Activated CD8-positive, alpha-beta memory T cell treated with anti-CD3 and anti-CD28 coated beads, Interleukin-2, amount 50 U/mL, for 4 hours (primary cell): ENCODE measurements around the gene PCBP3.
"Not testable (repeated sequence)": the region's sequence is repeated elsewhere in the genome, so short reads cannot be mapped to it uniquely, and the experiment has no call there.

Experiments
- DNase-seq: peaks from one replicate; pipeline ENCODE4 v3.0.0-alpha.2; 2020

Gene PCBP3

DNA sequence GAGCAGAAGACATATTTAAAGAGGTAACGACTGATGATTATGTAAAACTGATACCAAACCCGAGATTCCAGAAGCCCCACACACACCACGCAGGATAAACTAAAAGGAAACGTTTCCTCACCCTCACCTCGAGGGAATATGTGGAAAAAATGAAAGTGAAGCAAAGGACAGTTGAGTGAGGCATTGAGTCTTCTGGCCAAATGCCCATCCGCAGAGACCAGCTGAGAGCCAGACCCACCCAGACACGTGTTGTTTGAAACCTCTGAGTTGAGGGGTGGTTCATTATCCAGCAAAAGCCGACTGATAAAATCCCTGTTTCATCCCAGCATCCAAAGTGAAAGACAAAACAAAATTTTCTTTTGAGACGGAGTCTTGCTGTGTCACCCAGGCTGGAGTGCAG, 29.6 kb upstream of the PCBP3 start:
- no peak for DNase-seq

DNA sequence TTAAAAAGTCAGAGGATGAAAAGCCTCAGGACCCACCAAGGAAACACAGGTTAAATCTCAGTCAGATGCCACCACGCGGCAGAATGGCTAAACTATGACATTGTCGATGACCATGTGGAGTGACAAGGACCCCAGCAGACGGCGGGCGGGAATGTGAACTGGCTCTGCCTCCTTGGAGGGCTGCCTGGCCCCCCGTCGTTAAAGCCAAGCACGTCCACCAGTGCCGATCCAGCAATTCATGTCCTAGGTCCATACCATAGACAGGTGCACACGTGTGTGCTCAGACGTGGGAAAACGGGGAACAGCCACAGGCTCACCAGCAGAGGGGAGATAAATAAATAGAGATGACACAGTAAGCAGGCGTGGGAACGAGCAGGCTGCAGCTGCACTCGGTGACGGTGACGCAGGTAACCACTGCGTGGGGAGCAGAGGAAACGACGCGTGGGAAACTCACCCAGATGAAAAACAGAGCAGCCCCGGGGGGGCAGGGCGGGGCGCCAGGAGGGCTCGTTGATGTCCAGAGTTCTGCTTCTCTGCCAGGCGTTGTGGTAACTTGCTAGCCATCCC, 28.3 kb upstream of the PCBP3 start:
- DNase-seq = peak; percentile 89

DNA sequence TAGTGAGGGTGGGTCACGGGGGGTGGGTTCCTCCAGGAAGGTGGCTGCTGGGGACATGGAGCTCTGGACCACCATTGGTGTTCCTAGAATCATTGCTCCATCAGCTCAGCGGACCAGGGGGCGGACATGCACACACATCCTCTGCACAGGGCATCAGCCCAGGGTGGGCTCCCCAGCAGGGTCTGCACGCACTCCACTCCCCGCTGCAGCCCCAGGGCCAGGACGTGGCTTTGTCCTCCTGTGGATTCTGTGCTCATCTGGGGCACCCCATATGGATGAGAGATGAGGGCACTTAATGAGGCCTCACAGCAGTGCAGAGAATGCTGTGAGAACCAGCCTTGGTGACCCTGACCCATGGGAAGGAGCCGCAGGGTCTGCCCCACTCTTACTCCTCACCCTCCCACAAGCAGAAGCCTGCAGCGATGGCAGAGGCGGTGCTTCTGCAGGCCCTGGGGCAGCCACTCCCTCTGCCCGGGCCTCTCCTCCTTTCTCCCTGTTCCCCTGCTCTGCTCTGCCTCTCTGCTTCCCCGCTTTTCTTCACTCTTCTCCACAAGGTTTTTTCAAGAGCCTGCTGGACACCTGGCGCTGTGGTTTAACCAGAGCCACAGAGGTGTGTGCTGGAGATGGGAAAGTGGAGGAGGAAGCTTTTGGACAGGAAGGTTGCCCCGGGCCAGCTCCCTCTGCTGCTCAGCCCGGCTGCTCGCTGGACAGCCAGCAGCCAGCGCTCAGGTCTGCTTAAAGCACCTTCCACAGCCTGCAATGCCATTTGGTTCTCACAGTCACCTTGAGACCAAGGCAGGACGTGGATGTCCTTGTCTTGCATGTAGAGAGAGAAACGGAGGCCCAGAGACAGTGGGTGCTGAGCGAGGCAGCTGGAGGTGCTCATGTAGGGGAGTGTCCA, 26.3 kb upstream of the PCBP3 start:
- DNase-seq = peak; percentile 14

DNA sequence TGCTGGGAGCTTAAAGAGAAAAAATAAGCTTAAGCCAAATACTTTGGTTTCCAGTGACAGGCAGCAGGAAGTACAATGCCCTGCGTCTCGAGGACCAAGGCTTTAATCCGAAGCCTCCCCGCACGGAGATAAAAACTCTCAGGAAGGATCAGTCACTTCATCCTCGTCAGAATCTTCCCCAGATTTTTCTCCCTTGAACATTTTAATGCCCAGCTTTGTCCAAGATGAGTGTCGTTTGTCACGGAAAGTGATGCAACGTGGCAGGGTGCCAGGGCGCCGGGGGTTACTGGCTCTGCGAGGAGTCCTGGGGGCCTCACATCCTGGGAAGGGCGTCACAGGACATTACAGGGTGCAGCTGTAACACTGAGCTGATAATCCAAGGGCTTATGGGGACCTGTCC, 25.2 kb upstream of the PCBP3 start:
- peak; percentile 8 for DNase-seq

DNA sequence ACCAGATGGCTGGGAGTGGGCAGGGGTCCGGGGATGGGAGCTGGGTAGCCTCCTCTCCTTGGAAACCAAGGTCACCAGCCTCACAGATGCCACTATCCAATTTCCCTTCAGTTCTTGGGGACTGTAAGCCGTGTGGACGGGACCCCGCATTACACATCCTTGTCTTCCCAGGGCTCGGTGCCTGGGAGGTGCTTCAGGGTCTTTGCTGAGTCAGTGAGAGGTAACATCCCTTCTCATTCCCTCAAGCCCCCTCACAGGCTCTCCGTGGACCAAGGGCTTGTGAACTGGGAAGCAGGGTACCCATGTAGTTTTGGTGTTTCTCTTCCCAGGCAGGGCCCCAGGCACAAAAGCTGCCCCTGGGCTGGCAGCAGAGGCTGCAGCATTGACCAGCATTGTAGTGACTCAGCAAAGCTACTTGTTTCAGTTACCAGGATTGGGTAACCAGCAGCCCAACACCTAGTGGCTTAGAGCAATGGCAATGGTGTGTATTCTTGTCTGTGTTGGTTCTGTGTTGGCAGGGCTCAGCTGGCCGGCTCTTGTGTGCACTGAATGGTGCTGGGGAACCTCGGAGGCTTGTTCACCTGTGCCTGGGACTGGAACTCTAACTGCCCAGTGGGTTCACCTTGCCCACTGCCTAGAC, 24.6 kb upstream of the PCBP3 start:
- DNase-seq = peak; percentile 12

DNA sequence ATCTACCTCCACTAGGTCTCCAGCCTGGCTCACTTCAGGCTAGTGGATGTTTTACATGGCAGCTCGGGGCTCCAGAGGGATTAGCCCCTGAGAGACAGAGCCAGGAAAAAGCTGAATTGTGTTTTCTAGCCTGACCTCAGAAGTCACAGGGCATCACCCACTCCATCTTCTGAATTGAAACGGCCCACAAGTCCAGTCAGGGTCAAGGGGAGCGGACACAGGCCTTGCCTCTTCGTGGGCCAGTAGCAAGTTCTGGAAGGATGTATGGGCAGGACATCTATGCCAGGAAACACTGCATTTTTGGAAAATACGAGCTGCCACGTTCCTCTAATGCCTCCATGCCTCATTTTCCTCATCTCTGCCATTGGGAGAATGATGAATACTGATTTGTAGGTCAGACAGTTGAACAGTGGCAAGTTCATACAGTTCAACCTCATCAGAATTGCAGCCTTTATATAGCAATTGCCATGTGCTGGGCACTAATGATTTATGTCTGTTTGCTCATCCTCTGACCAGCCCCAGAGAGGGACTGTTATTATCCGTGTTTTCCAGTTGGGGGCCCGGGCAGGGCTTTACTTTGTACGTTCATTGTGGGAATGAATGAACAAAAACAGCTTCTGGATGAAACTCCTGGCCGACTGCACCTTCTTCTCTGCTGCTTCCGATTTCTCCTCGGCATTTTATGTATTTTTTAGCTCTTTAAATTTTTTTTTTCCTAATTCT, 23.2 kb upstream of the PCBP3 start:
- DNase-seq = peak; percentile 6

DNA sequence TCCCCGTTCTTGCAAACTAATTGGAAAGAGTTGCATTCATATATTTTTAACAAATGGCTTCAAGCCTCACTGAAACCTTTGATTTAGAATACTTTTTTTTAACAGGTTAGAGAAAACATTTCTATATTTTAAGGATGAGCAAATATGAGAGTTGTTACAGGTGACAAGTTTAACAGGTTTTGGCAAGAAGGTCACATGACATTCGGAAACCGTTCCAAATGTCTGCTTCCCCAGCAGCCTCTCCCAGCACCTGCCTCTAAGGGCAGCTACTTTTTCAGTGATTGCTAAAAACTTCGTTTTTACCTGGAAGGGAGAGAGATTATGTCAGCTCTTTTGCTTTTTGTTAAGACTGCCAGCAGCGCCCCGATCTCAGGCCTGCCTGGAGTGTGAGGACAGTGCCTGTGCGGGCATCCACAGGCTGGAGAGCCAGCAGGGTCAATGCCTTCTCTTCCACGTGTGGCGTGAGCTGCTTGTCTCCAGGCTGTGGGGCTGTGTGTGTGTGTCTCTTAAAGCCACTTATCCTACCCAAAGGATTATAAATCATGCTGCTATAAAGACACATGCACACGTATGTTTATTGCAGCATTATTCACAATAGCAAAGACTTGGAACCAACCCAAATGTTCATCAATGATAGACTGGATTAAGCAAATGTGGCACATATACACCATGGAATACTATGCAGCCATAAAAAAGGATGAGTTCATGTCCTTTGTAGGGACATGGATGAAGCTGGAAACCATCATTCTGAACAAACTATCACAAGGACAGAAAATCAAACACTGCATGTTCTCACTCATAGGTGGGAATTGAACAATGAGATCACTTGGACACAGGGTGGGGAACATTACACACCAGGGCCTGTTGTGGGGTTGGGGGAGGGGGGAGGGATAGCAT, 21.8 kb upstream of the PCBP3 start:
- DNase-seq = peak; percentile 6

DNA sequence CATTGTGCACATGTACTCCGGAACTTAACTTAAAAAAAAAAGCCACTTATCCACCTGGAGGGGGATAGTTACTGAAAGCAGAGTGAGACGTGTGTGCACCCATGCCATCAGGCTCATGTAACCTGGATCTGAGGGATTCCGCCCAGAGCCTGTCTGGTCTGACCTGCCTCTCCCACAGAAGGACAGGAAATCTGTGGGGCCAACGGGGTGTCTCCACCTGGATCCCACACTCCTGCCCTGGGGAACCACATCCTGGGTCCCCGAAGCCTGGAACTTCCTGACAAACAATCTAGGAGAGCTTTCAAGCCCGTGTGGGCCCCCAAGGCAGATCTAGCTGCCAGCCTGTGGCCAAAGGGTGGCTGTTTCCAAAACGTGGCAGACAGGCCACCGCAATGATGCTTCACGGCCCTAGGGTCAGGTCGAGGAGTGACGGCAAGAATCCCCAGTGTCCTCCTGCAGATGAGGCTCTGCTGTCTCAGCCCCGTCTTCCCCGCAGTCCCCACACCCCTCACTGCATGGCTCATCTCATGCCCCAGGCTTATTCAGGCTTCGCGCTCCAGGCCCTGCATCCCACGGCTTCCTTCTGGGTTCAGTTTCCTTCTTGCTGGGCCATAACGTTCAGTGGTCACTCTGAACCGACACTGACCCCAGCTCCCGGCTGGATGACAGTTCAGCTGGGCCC, 21.0 kb upstream of the PCBP3 start:
- peak; percentile 9 for DNase-seq

DNA sequence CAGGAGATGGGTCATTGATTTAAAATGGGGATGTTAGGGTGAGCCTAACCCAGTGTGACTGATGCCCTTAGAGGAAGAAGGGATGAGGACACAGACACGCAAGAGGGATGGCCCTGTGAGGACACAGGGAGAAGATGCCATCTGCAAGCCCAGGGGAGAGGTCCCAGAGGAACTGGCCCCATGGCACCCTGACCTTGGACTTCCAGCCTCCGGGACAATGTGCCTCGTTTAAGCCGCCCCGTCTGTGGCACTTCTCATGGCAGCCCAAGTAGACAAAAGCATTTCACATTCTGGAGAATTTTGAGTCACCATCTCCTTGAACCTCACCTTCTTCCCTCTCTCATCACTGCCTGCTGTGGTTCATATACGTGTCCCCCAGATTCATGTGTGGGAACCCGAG, 20.1 kb upstream of the PCBP3 start:
- DNase-seq = peak; percentile 4

DNA sequence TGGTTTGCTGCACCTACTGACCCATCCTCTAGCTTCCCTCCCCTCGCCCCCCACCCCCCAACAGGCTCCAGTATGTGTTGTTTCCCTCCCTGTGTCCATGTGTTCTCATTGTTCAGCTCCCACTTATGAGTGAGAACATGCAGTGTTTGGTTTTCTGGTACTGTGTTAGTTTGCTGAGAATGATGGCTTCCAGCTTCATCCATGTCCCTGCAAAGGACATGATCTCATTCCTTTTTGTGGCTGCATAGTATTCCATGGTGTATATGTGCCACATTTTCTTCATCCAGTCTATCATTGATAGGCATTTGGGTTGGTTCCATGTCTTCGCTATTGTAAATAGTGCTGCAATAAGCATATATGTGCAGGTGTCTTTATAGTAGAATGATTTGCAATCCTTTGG, 17.4 kb upstream of the PCBP3 start:
- not testable (repeated sequence) for DNase-seq

DNA sequence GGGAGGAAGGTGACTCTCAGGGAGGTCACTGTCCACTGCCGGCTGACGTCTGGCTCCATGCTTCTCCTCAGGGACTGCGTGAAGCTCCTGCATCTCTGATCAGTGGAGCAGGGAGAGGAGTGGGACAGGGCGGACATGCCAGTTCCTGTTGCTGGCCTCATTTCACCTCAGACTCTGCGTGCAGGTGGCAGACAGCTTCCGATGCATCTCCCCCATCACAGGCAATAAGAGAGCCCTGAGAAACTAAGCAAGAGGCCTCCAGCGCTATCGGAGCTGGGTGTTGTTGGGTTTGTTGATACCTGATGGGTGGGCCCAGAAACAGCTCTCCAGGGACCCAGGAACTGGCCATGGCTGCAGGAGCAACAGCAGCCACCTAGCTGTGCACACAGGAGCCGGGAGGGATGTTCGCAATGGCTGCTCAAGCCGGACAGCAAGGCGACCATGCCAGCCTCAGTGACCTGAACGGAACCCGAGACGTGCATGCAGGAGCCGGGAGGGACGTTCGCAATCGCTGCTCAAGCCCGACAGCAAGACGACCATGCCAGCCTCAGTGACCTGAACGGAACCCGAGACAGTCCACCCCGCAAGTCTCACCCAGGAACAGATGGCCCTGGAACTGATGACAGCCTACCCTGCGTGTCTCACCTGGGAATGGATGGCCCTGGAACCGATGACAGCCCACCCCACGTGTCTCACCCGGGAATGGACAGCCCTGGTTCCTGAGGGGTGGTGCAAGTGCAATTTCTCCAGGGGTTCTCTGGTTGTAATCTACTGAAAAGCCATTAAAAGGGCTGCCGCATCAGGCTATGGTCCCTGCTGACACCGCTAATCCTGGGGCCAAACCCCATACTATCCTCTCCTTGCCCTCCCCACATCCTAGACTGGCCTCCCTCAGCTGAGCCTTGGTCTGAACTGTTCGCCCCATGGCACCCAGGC, 14.2 kb upstream of the PCBP3 start:
- no peak for DNase-seq

DNA sequence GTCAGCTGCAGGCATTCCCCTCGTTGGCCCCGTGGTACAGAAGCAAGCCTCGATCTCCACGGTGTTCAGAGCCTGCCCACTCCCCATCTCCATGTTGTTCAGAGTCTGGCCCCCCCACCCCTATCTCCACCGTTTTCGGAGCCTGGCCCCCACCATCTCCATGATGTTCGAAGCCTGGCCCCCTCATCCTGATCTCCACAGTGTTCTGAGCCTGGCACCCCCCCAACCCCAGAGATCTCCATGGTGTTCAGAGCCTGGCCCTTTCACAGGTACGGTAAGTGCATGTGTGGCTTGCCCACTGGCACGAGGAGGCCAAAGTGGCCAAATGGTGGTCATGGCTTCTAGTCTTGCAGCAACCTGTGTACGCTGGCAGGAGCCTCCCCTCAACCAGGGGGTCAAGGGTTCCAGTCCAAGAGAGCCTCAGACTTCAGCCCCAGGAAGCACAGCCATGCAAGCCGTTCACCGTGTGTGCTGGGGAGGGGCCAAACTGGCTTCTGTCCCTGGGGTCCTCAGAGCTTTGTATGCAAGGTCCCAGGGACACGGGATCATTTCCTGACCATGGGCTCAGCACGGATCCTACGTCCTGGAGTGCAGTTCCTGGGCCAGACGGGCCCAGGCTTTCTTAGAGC, 13.3 kb upstream of the PCBP3 start:
- no peak for DNase-seq

DNA sequence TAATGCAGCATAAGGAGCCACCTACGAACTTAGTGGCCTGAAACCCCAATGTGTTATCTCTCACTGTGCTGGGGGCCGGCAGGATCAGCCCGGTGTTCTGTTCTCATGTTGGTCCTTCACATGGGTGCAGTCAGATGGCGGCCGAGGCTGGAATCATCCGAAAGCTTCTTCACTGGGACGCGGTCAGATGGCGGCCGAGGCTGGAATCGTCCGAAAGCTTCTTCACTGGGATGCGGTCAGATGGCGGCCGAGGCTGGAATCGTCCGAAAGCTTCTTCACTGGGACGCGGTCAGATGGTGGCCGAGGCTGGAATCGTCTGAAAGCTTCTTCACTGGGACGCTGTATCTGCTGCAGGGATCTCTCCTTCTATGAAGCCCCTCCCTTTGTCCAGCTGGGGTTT, 12.6 kb upstream of the PCBP3 start:
- no peak for DNase-seq

DNA sequence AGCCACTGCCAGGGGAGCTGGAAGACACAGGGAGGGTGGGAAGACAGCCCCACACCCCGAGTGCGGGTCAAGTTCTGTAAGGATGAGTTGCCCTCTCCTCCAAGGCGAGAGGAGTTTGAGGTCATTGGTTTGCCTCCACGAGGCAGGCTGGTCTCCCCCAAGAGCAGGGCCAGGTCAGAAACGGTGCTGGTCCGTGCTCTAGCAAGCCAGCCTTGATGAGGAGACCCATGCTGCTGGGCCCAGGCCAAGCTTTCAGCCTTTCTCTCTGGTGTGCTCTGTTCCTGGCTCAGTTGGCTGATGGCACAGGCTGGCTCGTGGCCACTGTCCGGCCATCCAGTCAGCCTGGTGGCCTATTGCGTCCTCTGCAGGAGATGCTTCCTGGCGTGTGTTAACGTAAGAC, 12.0 kb upstream of the PCBP3 start:
- DNase-seq = no peak

DNA sequence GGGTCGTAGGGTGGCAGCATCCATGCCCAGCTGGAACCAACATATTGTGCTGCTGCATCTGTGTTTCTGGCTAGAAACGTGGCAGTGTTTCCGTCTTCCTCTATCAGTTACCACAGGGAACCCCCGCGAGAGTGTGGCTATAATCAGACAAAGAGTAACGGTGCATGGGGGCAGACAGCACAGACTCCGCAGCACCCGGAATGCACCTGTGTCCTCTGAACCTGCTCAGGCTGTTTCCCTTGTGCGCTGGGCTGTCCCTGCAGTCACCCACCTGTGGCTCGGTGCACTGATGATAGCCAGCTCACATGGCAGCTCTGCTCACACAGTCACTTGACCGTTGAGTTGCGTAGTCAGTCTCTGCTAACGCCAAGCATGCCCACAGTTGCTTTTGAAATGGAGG, 11.4 kb upstream of the PCBP3 start:
- DNase-seq = no peak

DNA sequence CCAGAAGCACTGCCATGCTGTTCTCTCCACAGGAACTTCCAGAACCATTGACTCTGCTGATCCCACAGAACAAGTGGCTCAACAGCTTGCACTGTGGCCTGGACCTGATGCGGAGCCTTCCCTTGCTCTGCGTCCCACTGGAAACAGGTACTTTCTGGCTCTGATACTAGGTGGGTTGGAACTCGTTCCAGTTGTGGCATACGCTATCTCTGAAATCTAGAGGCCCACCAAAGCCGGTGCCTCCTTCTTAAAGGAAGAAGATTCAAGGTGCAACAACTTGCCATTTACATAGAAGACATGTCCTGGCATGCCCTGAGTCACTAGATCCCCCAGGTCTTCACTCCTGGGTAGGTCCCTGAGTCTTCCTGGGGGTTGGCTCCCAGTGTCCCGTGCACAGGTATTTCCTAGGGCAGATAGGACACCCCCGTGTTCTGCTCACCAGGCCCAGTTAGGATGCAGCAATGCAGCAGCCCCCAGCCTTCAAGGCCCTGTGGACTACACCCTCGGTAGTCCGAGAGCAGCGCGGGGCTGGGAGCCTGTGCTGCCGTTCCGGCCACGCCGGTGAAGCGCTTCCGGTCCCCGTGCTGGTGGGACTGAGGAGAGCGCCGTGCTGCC, 10.8 kb upstream of the PCBP3 start:
- no peak for DNase-seq

DNA sequence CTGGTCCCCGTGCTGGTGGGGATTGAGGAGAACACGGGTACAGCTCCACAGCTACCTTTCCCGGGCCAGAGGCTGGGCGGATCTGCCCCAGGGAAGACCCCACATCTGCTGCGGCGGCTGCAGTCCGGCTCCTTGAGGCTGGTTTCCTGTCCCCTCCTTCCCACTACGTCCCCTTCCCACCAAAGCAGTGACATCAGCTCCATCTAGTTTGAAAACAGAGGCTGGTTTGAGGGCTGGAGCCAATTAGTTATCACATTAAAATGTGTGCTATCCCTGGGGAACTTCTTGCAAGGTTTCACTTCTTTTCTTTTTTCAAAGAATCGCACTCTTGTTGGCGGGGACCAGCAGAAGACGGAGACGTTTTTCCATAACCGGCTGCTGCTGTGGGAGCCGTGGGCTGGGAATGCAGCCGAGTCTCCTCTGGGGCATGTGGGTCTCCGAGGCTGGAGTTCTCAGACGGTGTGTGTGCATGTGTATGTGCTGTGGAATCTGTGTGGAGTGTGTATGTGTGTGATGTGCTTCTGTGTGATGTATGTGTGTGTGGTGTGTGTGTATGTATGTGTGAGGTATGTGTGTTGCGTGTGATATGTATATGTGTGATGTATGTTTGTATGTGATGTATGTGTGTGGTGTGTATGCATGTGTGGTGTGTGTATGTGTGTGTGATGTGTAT, 8.9 kb upstream of the PCBP3 start:
- DNase-seq = no peak

DNA sequence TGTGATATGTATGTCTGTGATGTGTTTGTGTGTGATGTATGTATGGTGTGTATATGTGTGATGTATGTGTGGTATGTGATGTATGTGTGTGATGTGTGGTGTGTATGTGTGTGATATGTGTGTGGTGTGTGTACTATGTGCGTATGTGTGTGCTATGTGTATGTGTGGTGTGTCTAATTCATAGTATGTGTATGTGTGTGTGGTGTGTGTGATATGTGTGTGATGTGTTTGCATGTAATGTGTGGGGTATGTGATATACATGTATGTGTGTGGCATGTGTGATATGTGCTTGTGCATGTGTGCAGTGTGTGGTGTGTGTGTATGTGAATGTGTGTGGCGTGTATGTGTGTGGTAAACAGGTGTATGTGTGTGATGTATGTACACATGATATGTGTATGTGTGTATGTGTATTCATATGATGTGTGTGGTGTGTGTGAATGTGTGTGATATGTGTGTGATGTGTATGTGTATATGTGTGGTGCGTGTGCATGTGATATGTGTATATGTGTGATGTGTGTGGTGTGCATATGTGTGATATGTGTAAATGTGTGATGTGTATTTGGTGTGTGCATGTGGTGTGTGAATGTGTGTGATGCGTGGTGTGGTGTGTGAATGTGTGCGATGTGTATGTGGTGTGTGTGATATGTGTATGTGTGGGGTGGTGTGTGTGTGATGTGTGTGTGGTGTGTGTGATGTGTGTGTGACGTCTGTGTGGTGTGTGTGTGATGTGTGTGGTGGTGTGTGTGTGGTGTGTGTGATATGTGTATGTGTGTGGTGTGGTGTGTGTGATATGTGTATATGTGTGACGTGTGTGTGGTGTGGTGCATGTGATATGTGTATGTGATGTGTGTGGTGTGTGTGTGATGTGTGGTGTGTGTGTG, 8.0 kb upstream of the PCBP3 start:
- no peak for DNase-seq
